ENCODE results near the gene TBX10.
"Not testable (repeated sequence)": the region's sequence is repeated elsewhere in the genome, so short reads cannot be mapped to it uniquely, and the experiment has no call there.

TBX10 gene

DNA sequence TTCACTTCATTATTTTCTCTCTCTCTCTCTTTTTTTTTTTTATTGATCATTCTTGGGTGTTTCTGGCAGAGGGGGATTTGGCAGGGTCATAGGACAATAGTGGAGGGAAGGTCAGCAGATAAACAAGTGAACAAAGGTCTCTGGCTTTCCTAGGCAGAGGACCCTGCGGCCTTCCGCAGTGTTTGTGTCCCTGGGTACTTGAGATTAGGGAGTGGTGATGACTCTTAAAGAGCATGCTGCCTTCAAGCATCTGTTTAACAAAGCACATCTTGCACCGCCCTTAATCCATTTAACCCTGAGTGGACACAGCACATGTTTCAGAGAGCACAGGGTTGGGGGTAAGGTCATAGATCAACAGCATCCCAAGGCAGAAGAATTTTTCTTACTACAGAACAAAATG lies 42.1 kb downstream of the TBX10 start:
- DNase-seq = not testable (repeated sequence)

GRCh38 chr11:67596753-67597300 lies 42.7 kb downstream of the TBX10 start:
- no peak for DNase-seq

DNA sequence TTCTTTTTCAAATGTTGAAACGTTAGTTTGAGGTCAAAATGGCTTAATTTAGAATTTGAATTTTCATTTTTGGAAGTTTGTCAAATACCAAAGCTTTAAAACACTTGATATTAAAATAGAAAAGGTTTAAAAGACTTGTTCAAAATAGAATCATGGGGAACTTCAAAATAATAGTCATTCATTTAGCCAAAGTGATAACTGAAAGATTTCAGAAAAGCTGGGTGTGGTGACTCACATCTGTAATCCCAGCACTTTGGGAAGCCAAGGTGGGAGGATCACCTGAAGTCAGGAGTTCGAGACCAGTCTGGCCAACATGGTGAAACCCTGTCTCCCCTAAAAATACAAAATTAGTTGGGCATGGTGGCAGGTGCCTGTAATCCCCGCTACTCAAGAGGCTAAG lies 45.1 kb downstream of the TBX10 start:
- DNase-seq = no peak

DNA sequence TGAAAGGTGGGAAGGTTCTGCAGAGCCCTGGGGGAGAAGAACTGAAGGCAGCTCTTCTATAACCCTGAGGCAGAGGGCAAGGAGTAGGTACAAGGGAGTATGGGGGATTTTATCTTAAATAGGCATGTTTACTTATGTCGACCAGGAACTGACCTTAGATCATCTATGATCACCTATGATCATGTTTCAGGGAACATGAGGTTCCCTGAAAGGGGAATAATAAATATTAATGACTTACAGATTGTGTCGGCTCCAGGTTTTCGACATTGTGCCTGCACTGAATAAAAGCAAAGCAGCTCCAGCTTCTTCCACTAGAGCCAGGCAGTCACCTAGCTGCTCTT lies 46.0 kb downstream of the TBX10 start:
- no peak for DNase-seq

DNA sequence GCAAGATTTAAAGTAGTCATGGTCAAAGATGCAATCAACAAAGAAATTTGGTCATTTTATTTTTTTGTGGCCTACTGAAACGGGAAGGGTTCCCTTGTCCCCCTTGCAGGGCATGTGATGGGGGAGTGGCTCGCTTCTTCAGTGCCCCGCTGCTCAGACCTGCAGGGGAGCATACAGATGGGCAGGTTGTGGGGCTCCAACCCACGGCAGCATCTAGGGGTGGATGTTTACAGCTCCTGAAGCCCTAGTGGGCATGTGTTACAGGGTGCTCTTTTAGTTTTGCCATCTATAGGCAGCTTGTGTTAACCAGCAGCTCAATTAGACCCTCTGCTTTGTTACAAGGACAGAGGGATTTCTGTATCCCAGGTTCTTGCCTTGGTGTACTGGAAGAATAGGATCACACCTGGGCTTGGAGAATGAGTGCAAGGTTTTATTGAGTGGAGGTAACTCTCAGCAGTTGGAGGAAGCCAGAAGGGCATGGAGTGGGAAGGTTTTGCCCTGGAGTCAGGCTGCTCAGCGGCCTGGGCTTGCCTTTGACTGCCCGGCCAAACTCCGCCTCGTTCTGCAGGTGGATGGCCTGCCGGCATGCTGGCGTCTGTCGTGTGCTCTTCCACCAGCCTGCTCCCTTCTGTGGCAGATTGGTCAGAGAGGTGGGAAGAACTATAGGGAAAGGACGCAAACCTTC lies 46.5 kb downstream of the TBX10 start:
- DNase-seq = no peak

DNA sequence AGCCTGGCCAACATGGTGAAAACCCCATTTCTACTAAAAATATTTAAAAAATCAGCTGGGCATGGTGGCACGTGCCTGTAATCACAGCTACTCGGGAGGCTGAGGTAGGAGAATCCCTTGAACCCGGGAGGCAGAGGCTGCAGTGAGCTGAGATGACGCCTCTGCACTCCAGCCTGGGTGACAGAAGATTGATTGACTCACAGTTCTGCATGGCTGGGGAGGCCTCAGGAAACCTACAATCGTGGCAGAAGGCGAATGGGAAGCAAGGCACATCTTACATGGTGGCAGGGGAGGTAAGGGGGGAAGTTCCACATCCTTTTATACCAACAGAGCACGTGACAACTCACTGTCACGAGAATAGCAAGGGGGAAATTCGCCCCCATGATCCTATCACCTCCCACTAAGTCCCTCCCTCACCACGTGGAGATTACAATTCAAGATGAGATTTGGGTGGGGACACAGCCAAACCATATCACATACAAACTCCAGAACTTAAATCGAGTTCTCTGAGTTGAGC lies 50.6 kb downstream of the TBX10 start:
- not testable (repeated sequence) for DNase-seq

GRCh38 chr11:67588136-67588503 lies 51.4 kb downstream of the TBX10 start:
- DNase-seq = no peak

DNA sequence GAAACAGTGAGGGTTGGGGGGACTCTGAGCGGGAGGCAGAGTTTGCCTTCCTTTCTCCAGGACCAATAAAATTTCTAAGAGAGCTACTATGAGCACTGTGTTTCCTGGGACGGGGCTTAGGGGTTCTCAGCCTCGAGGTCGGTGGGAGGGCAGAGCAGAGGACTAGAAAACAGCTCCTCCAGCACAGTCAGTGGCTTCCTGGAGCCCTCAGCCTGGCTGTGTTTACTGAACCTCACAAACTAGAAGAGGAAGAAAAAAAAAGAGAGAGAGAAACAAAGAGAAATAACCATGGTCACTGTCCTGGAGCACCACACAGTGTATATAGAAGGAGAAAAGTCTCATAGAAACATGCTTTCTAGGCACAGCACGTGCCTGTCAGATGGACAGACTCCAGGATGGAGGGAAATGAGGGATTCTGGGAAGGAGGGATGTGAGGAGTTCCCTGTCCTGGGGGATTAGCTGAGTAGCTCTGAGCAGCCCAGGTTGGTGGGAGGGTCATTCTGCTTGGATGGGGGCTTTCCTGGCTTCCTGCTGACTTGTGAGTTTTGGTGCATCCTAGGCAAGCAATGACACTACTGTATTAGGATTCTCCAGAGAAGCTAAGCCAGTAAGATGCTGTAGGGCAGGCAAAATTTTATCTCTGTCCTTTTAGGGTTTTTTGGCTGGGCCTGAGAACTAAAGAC lies 52.9 kb downstream of the TBX10 start:
- DNase-seq = no peak

GRCh38 chr11:67585911-67586310 lies 53.7 kb downstream of the TBX10 start:
- no peak for DNase-seq

GRCh38 chr11:67584881-67585873 lies 54.4 kb downstream of the TBX10 start:
- DNase-seq = no peak

GRCh38 chr11:67584205-67584880 lies 55.2 kb downstream of the TBX10 start:
- peak in 1 of 2 donors; percentile 9 for DNase-seq

GRCh38 chr11:67583247-67584204 lies 56.0 kb downstream of the TBX10 start, which contains the start of gene GSTP1:
Gene GSTP1, plus strand, starts transcription at chr11:67583812. Its CDS starts 32 bp downstream, at chr11:67583844.
- peak; percentile 65 to 82 for DNase-seq

DNA sequence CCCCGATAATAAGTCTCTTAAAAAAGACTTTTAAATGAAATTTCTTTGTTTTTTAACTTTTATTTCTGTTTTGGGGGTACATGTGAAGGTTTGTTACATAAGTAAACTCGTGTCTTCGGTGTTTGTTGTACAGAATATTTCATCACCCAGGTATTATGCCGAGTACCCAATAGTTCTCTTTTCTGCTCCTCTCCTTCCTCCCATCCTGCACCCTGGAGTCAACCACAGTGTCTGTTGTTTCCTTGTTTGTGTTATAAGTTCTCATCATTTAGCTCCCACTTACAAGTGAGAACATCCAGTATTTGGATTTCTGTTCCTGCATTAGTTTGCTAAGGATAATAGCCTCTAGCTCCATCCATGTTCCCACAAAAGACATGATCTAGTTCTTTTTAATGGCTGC lies 57.6 kb downstream of the TBX10 start:
- no peak for DNase-seq

DNA sequence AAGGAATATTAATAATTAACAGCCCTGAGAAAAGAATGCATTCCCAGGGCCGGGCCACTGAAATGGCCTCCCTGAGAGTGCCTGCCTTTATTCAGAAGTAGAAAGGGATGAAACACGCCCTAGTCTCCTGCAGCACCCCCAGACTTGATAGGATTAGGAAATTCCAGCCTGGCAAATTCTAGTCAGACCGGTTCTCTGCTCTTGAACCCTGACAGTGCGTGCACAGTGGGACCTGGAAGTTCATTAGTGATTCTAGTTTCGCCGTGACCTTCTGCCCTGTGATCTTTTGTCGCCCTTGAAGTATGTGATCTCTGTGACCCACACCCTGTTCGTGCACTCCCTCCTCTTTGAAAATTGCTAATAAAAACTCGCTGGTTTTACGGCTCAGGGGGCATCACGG lies 58.1 kb downstream of the TBX10 start:
- no peak for DNase-seq
